ENCODE results near the gene KCNA1.

GRCh38 chr12:4860741-4861140, 49.0 kb upstream of the KCNA1 start:
- no peak for TF ChIP-seq POLR2A (IDR thresholded peaks at IDR 0.05; ENCODE audit: low read depth, low read length)
- no peak for TF ChIP-seq TAF1 (IDR thresholded peaks at IDR 0.05; ENCODE audit: low read depth, low read length)
- TF ChIP-seq POLR2AphosphoS5 (IDR thresholded peaks at IDR 0.05; ENCODE audit: low read depth, low read length) = no peak
- no peak for TF ChIP-seq SPI1 (IDR thresholded peaks at IDR 0.05; ENCODE audit: low read depth, low read length)
- no peak for TF ChIP-seq PAX5 (IDR thresholded peaks at IDR 0.05; ENCODE audit: insufficient read depth, low read length, severe bottlenecking)
